CD4-positive, alpha-beta T cell (primary cell): ENCODE results near the gene THRB. TPM values are rescaled to one million over a fixed set of nuclear protein-coding genes. Genes with fewer than 3 reads are reported as not detected.

Experiments
- ATAC-seq: fragments of 200-7000 bp; cut with Tn5 transposase; one replicate; pipeline ENCODE4 v1.10.0; 2022; ENCODE audit warnings: mild to moderate bottlenecking; ENCODE audit not compliant: poor library complexity
- CTCF ChIA-PET: fragments of 350-600 bp; sonication (Branson Sonifier 250); formaldehyde crosslinking; loops from one replicate; lab custom pipeline; 2021; ENCODE audit warnings: antibody characterized with exemption, inconsistent platforms; lab: Charles Lee
- POLR2A ChIA-PET: fragments of 350-600 bp; sonication (Branson Sonifier 250); formaldehyde crosslinking; loops from one replicate; lab custom pipeline; 2021; ENCODE audit warnings: antibody characterized with exemption, inconsistent platforms; lab: Charles Lee
- DNase-seq, 14 experiments: peaks; one replicate each; pipeline ENCODE4 v3.0.0-alpha.2; 2013 to 2020; ENCODE audit warnings: mixed read lengths in 2 of 14
- H3K27ac ChIP-seq, 2 donors: one replicate each; pipeline versions ENCODE4 v1.5.1 to v1.7.0; 2013; ENCODE audit warnings: low read length in 2 of 2, low read depth in 1 of 2, mild to moderate bottlenecking in 1 of 2
- H3K27me3 ChIP-seq, 2 experiments: 1 replicate in 1 of 2; 2 replicates in 1 of 2; pipeline versions ENCODE4 v1.6.1 to v1.7.0; 2013; ENCODE audit warnings: low read length in 2 of 2, control low read depth in 1 of 2, mild to moderate bottlenecking in 1 of 2, moderate library complexity in 1 of 2; ENCODE audit not compliant: insufficient read depth in 2 of 2, control insufficient read depth in 1 of 2
- H3K36me3 ChIP-seq: one replicate; pipeline ENCODE4 v1.6.1; 2013; ENCODE audit warnings: low read length, control low read depth; ENCODE audit not compliant: insufficient read depth
- H3K4me1 ChIP-seq: one replicate; pipeline ENCODE4 v1.6.1; 2013; ENCODE audit warnings: low read length, control low read depth; ENCODE audit not compliant: insufficient read depth
- H3K4me3 ChIP-seq: one replicate; pipeline ENCODE4 v1.5.1; 2013; ENCODE audit warnings: mild to moderate bottlenecking, low read length, moderate library complexity
- H3K9me3 ChIP-seq, 2 experiments: 1 replicate in 1 of 2; 2 replicates in 1 of 2; pipeline versions ENCODE4 v1.6.1 to v1.7.0; 2013; ENCODE audit warnings: low read length in 2 of 2, mild to moderate bottlenecking in 2 of 2, control low read depth in 1 of 2, moderate library complexity in 1 of 2; ENCODE audit not compliant: control insufficient read depth in 1 of 2, insufficient read depth in 1 of 2
- H3K27ac Mint-ChIP-seq: one replicate; pipeline ENCODE4 v1.8.0; 2020; ENCODE audit warnings: mixed read lengths
- H3K27me3 Mint-ChIP-seq: one replicate; pipeline ENCODE4 v1.8.0; 2021; ENCODE audit warnings: mixed read lengths
- H3K36me3 Mint-ChIP-seq: one replicate; pipeline ENCODE4 v1.8.0; 2021; ENCODE audit warnings: low read depth, mixed read lengths
- H3K4me1 Mint-ChIP-seq: one replicate; pipeline ENCODE4 v1.8.0; 2021; ENCODE audit warnings: low read depth, mixed read lengths
- H3K4me3 Mint-ChIP-seq: one replicate; pipeline ENCODE4 v1.8.0; 2020; ENCODE audit warnings: mild to moderate bottlenecking, mixed read lengths
- H3K9me3 Mint-ChIP-seq: one replicate; pipeline ENCODE4 v1.8.0; 2020; ENCODE audit warnings: mixed read lengths
- CTCF ChIP-seq: fragments of 200-600 bp; IDR thresholded peaks from one replicate; pipeline ENCODE4 v1.8.0; 2022; ENCODE audit warnings: antibody characterized with exemption, mild to moderate bottlenecking
- intact Hi-C, 2 experiments: fragments of 100-400 bp; cut with DNase I in 1 of 2; cut with micrococcal nuclease in 1 of 2; formaldehyde crosslinking; loops; one replicate each; pipeline versions ENCODE4 v1.15.1 to v1.9.0; 2023 to 2025; cut with DNase I, micrococcal nuclease
- total RNA-seq, 174 experiments: library from RNA in 2 of 174; stranded (reverse) in 2 of 174; gene quantifications; one replicate each; pipeline ENCODE4 v1.2.3 and lab custom pipeline; 2021 to 2026

The THRB gene
- total RNA-seq, 2 experiments from 2014 or later: not detected

- no peaks in the 10 kb centered on the region for H3K36me3 ChIP-seq
- POLR2A ChIA-PET: no interaction called here
- H3K9me3 ChIP-seq: peaks cover 0 to 12% of the 10 kb centered on the region in 2 experiments
- Mint-ChIP-seq H3K27me3 (peaks cover 32% of the 10 kb centered on the region), H3K36me3 (no peaks in the 10 kb centered on the region), H3K4me1 (no peaks in the 10 kb centered on the region), H3K9me3 (no peaks in the 10 kb centered on the region), H3K4me3 (no peak overlapping the region), H3K27ac (no peak overlapping the region)
- DNase-seq (no peak), ATAC-seq (no peak)
- CTCF ChIA-PET: no interaction called here
- intact Hi-C loops: no loop called here
- peaks cover 13 to 26% of the 10 kb centered on the region in 2 experiments for H3K27me3 ChIP-seq
- TF ChIP-seq CTCF: no peak
- H3K4me3 ChIP-seq: no peak overlapping the region
- no peak overlapping the region for H3K27ac ChIP-seq
- no peaks in the 10 kb centered on the region for H3K4me1 ChIP-seq
Measured at GRCh38 chr3:24490151-24490550, 4.5 kb downstream of the THRB start.

DNA sequence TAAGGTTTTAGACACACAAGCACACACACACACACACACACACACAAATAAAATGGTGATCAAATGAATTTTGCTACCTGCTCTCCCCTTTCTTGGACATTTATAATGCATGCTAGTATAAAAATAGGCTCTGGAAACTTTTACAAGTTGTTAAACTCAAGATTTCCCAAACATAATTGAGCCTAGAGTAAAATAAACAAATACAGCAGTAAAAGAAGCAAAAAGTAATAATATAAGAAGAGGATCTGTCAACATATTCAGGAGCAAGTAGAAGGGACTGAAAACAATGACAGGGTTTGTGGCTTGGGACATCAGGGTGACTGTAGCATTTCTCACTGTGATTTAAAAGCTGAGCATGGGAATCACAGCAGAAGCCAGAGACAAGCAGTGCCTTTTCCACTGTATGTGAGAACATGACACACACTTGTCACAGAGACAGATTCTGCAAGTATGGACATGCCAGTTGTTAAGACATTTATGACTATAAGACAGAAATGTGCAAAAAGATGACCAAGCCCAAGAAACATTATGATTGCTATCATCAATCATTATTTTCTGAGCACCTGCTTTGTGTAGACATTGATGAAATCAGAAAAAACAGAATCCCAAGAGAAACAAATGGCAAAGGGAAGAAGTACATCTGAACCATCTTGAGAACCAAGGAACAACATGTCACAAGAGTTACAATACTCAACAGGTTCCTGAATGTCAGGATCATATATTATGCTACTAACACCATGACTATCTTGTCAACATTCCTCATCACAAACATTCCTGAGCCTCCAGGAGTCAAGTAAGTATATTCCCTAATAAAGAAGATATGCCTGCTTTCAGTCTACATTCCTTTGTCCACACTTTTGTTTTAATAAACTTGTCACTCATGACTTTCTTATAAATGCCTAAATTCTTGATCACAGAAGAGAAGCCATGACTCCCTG is 7.1 kb downstream of the THRB start:
- Mint-ChIP-seq H3K27ac (no peak overlapping the region), H3K36me3 (no peaks in the 10 kb centered on the region), H3K4me1 (no peaks in the 10 kb centered on the region), H3K27me3 (peaks cover 18% of the 10 kb centered on the region), H3K9me3 (no peaks in the 10 kb centered on the region), H3K4me3 (no peak overlapping the region)
- Histone ChIP-seq H3K4me3 (no peak overlapping the region), H3K27ac (no peak overlapping the region), H3K9me3 (no peaks in the 10 kb centered on the region), H3K36me3 (no peaks in the 10 kb centered on the region), H3K27me3 (peaks cover 0 to 6% of the 10 kb centered on the region in 2 experiments), H3K4me1 (no peaks in the 10 kb centered on the region)
- DNase-seq (no peak), ATAC-seq (no peak)
- ChIA-PET POLR2A (no interaction called here), CTCF (no interaction called here)
- intact Hi-C loops: no loop called here
- TF ChIP-seq CTCF: no peak

- H3K9me3 ChIP-seq: no peaks in the 10 kb centered on the region
- no peak overlapping the region for H3K4me3 Mint-ChIP-seq
- ATAC-seq (no peak), DNase-seq (no peak)
- intact Hi-C loops: no loop called here
- H3K4me3 ChIP-seq: no peak overlapping the region
- H3K27me3 Mint-ChIP-seq: peaks cover 7% of the 10 kb centered on the region
- POLR2A ChIA-PET: no interaction called here
- H3K27ac Mint-ChIP-seq: no peak overlapping the region
- no peaks in the 10 kb centered on the region for H3K4me1 ChIP-seq
- H3K27ac ChIP-seq: no peak overlapping the region
- CTCF ChIA-PET: no interaction called here
- H3K27me3 ChIP-seq: no peaks in the 10 kb centered on the region
- H3K36me3 Mint-ChIP-seq: no peaks in the 10 kb centered on the region
- no peaks in the 10 kb centered on the region for H3K9me3 Mint-ChIP-seq
- no peaks in the 10 kb centered on the region for H3K36me3 ChIP-seq
- no peak for TF ChIP-seq CTCF
- H3K4me1 Mint-ChIP-seq: no peaks in the 10 kb centered on the region
Measured at GRCh38 chr3:24485511-24485910, 9.1 kb downstream of the THRB start.
